ENCODE data around the gene KIR3DL2.
"Not testable (repeated sequence)": the region's sequence is repeated elsewhere in the genome, so short reads cannot be mapped to it uniquely, and the experiment has no call there.

Gene KIR3DL2

GRCh38 chr19:54850061-54850640 is at the start of gene KIR3DL2:
TSS of gene KIR3DL2 (plus strand) at chr19:54850443. CDS start at chr19:54850476, 33 bp downstream.
- not testable (repeated sequence) for DNase-seq (ENCODE audit: low read depth in 3 of 3)

- DNase-seq (ENCODE audit: low read depth in 3 of 3): no peak
These were observed 46.8 kb upstream of the KIR3DL2 start, which contains the start of gene KIR2DL4 for GRCh38 chr19:54803410-54803809. TSS of gene KIR2DL4 (plus strand) at chr19:54803610. CDS start at chr19:54803652, 42 bp downstream.

- DNase-seq (ENCODE audit: low read depth in 3 of 3): no peak
These were observed 46.1 kb upstream of the KIR3DL2 start for GRCh38 chr19:54804101-54804500.

- DNase-seq (ENCODE audit: low read depth in 3 of 3): no peak
These were observed 45.7 kb upstream of the KIR3DL2 start for GRCh38 chr19:54804571-54804970.

- no peak for DNase-seq (ENCODE audit: low read depth in 3 of 3)
These were observed 44.4 kb upstream of the KIR3DL2 start for GRCh38 chr19:54805665-54806515.

GRCh38 chr19:54806516-54806838 is 43.8 kb upstream of the KIR3DL2 start:
- no peak for DNase-seq (ENCODE audit: low read depth in 3 of 3)

- not testable (repeated sequence) for DNase-seq (ENCODE audit: low read depth in 3 of 3)
These were observed 35.7 kb upstream of the KIR3DL2 start for GRCh38 chr19:54814571-54814970.

GRCh38 chr19:54816251-54816650 is 34.0 kb upstream of the KIR3DL2 start, which contains the start of gene KIR3DL1:
TSS of gene KIR3DL1 (plus strand) at chr19:54816468.
- not testable (repeated sequence) for DNase-seq (ENCODE audit: low read depth in 3 of 3)

- DNase-seq (ENCODE audit: low read depth in 3 of 3): no peak
These were observed 32.3 kb upstream of the KIR3DL2 start for GRCh38 chr19:54817670-54818536.

- not testable (repeated sequence) for DNase-seq (ENCODE audit: low read depth in 3 of 3)
These were observed 25.8 kb upstream of the KIR3DL2 start for GRCh38 chr19:54824416-54824815.

GRCh38 chr19:54825326-54825725 is 24.9 kb upstream of the KIR3DL2 start:
- DNase-seq (ENCODE audit: low read depth in 3 of 3): not testable (repeated sequence)

GRCh38 chr19:54828064-54828463 is 22.2 kb upstream of the KIR3DL2 start:
- DNase-seq (ENCODE audit: low read depth in 3 of 3): not testable (repeated sequence)

- not testable (repeated sequence) for DNase-seq (ENCODE audit: low read depth in 3 of 3)
These were observed 17.7 kb upstream of the KIR3DL2 start, which contains the start of gene KIR2DS4 for GRCh38 chr19:54832496-54832895. TSS of gene KIR2DS4 (plus strand) at chr19:54832676.

GRCh38 chr19:54835126-54835525 is 15.1 kb upstream of the KIR3DL2 start:
- DNase-seq (ENCODE audit: low read depth in 3 of 3): not testable (repeated sequence)

- not testable (repeated sequence) for DNase-seq (ENCODE audit: low read depth in 3 of 3)
These were observed 12.7 kb upstream of the KIR3DL2 start for GRCh38 chr19:54837522-54837921.

- DNase-seq (ENCODE audit: low read depth in 3 of 3): not testable (repeated sequence)
These were observed 7.1 kb upstream of the KIR3DL2 start for GRCh38 chr19:54843171-54843570.

- DNase-seq (ENCODE audit: low read depth in 3 of 3): no peak
These were observed 687 bp downstream of the KIR3DL2 start for GRCh38 chr19:54850930-54851329.

GRCh38 chr19:54851353-54851752 is 1.1 kb downstream of the KIR3DL2 start:
- DNase-seq (ENCODE audit: low read depth in 3 of 3): no peak

- DNase-seq (ENCODE audit: low read depth in 3 of 3): not testable (repeated sequence)
These were observed 5.0 kb downstream of the KIR3DL2 start for GRCh38 chr19:54855241-54855640.

GRCh38 chr19:54858476-54858875 is 8.2 kb downstream of the KIR3DL2 start:
- DNase-seq (ENCODE audit: low read depth in 3 of 3): not testable (repeated sequence)

- DNase-seq (ENCODE audit: low read depth in 3 of 3): not testable (repeated sequence)
These were observed 9.2 kb downstream of the KIR3DL2 start for GRCh38 chr19:54859421-54859820.

GRCh38 chr19:54863459-54863858 is 13.2 kb downstream of the KIR3DL2 start:
- not testable (repeated sequence) for DNase-seq (ENCODE audit: low read depth in 3 of 3)

Measured in stimulated activated CD4-positive, alpha-beta T cell treated with anti-CD3 and anti-CD28 coated beads, TNF-alpha, amount 100 ng/mL, for 4 hours (primary cell).